Measurements from ENCODE around the gene ACBD3. TPM values are rescaled to one million over a fixed set of nuclear protein-coding genes. Genes with fewer than 3 reads are reported as not detected.
A peak's percentile ranks its signal among the peaks of the same experiment; 100 is the strongest.

ACBD3 gene
- polyA plus RNA-seq, 1 experiment = 63.0 TPM

- Histone ChIP-seq H3K27ac (ENCODE audit: low read depth, low read length) (no peak overlapping the region), H3K4me3 (ENCODE audit: low read depth, low read length) (no peak overlapping the region), H3K27me3 (ENCODE audit: control insufficient read depth, insufficient read depth, low read length) (no peaks in the 10 kb centered on the region), H3K9me3 (ENCODE audit: control insufficient read depth, insufficient read depth, low read length) (no peaks in the 10 kb centered on the region)
- no peak for DNase-seq (ENCODE audit: low read depth, low spot score)
- ChIA-PET CTCF (interaction anchor here (0.9 to 2.2 kb wide), 2 partner anchors 21 to 40 kb away, joined by 4 to 11 read pairs; no protein-coding TSS in a partner anchor), POLR2A (no interaction called here)
- TF ChIP-seq CTCF (IDR thresholded peaks at IDR 0.05; ENCODE audit: low read depth, low read length) = no peak
These were observed 81.8 kb downstream of the ACBD3 start for GRCh38 chr1:226104671-226105121.

GRCh38 chr1:226100436-226101391 lies 85.8 kb downstream of the ACBD3 start:
- ChIA-PET CTCF (interaction anchor here (0.6 to 3.7 kb wide), 7 partner anchors 13 to 626 kb away, joined by 3 to 20 read pairs (median 5); no protein-coding TSS in a partner anchor), POLR2A (interaction anchor here (1.0 to 1.6 kb wide), 2 partner anchors 9 to 38 kb away, joined by 3 to 4 read pairs; partner anchors contain the start of gene H3-3A)
- peak overlapping the region; percentile 39 for H3K27ac ChIP-seq (ENCODE audit: low read depth, low read length)
- DNase-seq (ENCODE audit: low read depth, low spot score) = no peak
- TF ChIP-seq CTCF (IDR thresholded peaks at IDR 0.05; ENCODE audit: low read depth, low read length) = no peak
- H3K27me3 ChIP-seq (ENCODE audit: control insufficient read depth, insufficient read depth, low read length) = peaks cover 7% of the 10 kb centered on the region
- H3K9me3 ChIP-seq (ENCODE audit: control insufficient read depth, insufficient read depth, low read length) = no peaks in the 10 kb centered on the region
- peak overlapping the region; percentile 46 for H3K4me3 ChIP-seq (ENCODE audit: low read depth, low read length)

- ChIA-PET CTCF (interaction anchor here (3.7 to 5.6 kb wide), 2 partner anchors 27 to 33 kb away, joined by 17 to 20 read pairs; no protein-coding TSS in a partner anchor), POLR2A (interaction anchor here (1.6 kb wide), 1 partner anchor 10 kb away, joined by 3 read pairs; no protein-coding TSS in a partner anchor)
- no peak for DNase-seq (ENCODE audit: low read depth, low spot score)
- Histone ChIP-seq H3K4me3 (ENCODE audit: low read depth, low read length) (no peak overlapping the region), H3K27me3 (ENCODE audit: control insufficient read depth, insufficient read depth, low read length) (peaks cover 10% of the 10 kb centered on the region), H3K27ac (ENCODE audit: low read depth, low read length) (no peak overlapping the region), H3K9me3 (ENCODE audit: control insufficient read depth, insufficient read depth, low read length) (no peaks in the 10 kb centered on the region)
- TF ChIP-seq CTCF (IDR thresholded peaks at IDR 0.05; ENCODE audit: low read depth, low read length) = no peak
These were observed 87.4 kb downstream of the ACBD3 start for GRCh38 chr1:226098870-226099835.

- Histone ChIP-seq H3K27me3 (ENCODE audit: control insufficient read depth, insufficient read depth, low read length) (peaks cover 10% of the 10 kb centered on the region), H3K4me3 (ENCODE audit: low read depth, low read length) (no peak overlapping the region), H3K9me3 (ENCODE audit: control insufficient read depth, insufficient read depth, low read length) (no peaks in the 10 kb centered on the region), H3K27ac (ENCODE audit: low read depth, low read length) (no peak overlapping the region)
- ChIA-PET POLR2A (interaction anchor here (0.5 kb wide), 1 partner anchor 87 kb away, joined by 5 read pairs; no protein-coding TSS in a partner anchor), CTCF (interaction anchor here (3.7 to 5.6 kb wide), 2 partner anchors 28 to 32 kb away, joined by 17 to 20 read pairs; no protein-coding TSS in a partner anchor)
- no peak for DNase-seq (ENCODE audit: low read depth, low spot score)
- TF ChIP-seq CTCF (IDR thresholded peaks at IDR 0.05; ENCODE audit: low read depth, low read length) = no peak
These were observed 88.5 kb downstream of the ACBD3 start for GRCh38 chr1:226097866-226098625.

Data from AG04450 (cell line).